Loucy (cell line): ENCODE measurements around the gene GTF2E1.

ENCODE experiments used
- H2AFZ ChIP-seq: fragments of 200-600 bp; sonication (generic); 2 replicates; pipeline ENCODE4 v1.6.0; 2016; ENCODE audit warnings: antibody characterized with exemption, mild to moderate bottlenecking, low read length, moderate library complexity
- H3F3A ChIP-seq: fragments of 200-600 bp; 2 replicates; pipeline ENCODE4 v1.6.0; 2016; ENCODE audit warnings: antibody characterized with exemption, low read depth, mild to moderate bottlenecking
- H3K27me3 ChIP-seq: fragments of 200-600 bp; sonication (generic); 2 replicates; pipeline ENCODE4 v1.6.1; 2014; ENCODE audit warnings: low read length, mild to moderate bottlenecking; ENCODE audit not compliant: insufficient read depth, poor library complexity, severe bottlenecking
- H3K36me3 ChIP-seq: fragments of 200-600 bp; sonication (generic); 2 replicates; pipeline ENCODE4 v1.6.1; 2016; ENCODE audit warnings: low read length; ENCODE audit not compliant: insufficient read depth
- H3K4me1 ChIP-seq: fragments of 200-600 bp; sonication (generic); 2 replicates; pipeline ENCODE4 v1.5.1; 2014; ENCODE audit warnings: low read length, mild to moderate bottlenecking; ENCODE audit not compliant: insufficient read depth, poor library complexity, severe bottlenecking
- H3K4me2 ChIP-seq: fragments of 200-600 bp; sonication (generic); 2 replicates; pipeline ENCODE4 v1.6.0; 2014; ENCODE audit warnings: antibody characterized with exemption, low read length, low read depth, mild to moderate bottlenecking; ENCODE audit not compliant: poor library complexity, severe bottlenecking
- H3K4me3 ChIP-seq: fragments of 200-600 bp; sonication (generic); 2 replicates; pipeline ENCODE4 v1.5.1; 2014; ENCODE audit warnings: low read length, mild to moderate bottlenecking, mixed read lengths; ENCODE audit not compliant: poor library complexity, severe bottlenecking
- H3K79me2 ChIP-seq: fragments of 200-600 bp; sonication (generic); 2 replicates; pipeline ENCODE4 v1.6.1; 2014; ENCODE audit warnings: low read length; ENCODE audit not compliant: insufficient read depth
- H3K9ac ChIP-seq: fragments of 200-600 bp; sonication (generic); 2 replicates; pipeline ENCODE4 v1.6.0; 2014; ENCODE audit warnings: mild to moderate bottlenecking, low read depth, low read length, moderate library complexity; ENCODE audit not compliant: poor library complexity, severe bottlenecking
- H3K9me2 ChIP-seq: fragments of 200-600 bp; sonication (generic); replicated peaks from 2 replicates; pipeline ENCODE4 v1.6.1; 2016; ENCODE audit warnings: low read depth, low read length, mixed read lengths
- H3K9me3 ChIP-seq: fragments of 200-600 bp; sonication (generic); 2 replicates; pipeline ENCODE4 v1.6.1; 2014; ENCODE audit warnings: mild to moderate bottlenecking, antibody characterized with exemption, low read length, low read depth; ENCODE audit not compliant: insufficient read depth
- H4K20me1 ChIP-seq: fragments of 200-600 bp; sonication (generic); 2 replicates; pipeline ENCODE4 v1.6.0; 2014; ENCODE audit warnings: antibody characterized with exemption, low read length, mild to moderate bottlenecking; ENCODE audit not compliant: insufficient read depth, poor library complexity, severe bottlenecking
- EZH2phosphoT487 ChIP-seq: fragments of 200-600 bp; IDR thresholded peaks from 2 replicates; pipeline ENCODE4 v1.6.1; 2018; ENCODE audit warnings: antibody characterized with exemption, mild to moderate bottlenecking, moderate library complexity, borderline replicate concordance
- TF ChIP-seq, protein P1 (sequence below): fragments of 200-600 bp; sonication (generic); conservative IDR thresholded peaks from 2 replicates; pipeline ENCODE4 v1.5.1; 2014; ENCODE audit warnings: mild to moderate bottlenecking, antibody characterized with exemption, low read length

The GTF2E1 gene

DNA sequence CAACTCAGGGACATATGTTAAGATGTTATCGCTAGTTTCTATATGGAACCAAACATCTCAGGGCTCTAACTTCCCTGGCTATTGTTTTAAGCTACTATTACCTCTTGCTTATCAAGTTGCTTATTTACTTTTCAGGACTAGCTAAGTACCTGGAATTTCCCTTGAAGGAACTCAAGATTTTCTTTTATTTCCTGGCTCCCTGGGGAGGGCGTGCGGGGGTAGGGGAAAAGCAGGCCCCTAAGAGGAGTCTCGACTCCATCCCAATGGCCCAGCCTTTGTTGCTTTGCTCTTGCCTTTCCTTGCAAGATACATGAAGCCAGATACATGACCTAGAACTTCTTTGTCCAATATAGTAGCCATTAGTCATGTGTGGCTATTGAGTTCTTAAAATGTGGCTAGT lies 88.5 kb downstream of the GTF2E1 start:
- Histone ChIP-seq H2AFZ (no peak overlapping the region), H3K4me2 (no peak overlapping the region), H3K79me2 (no peaks in the 10 kb centered on the region), H3K4me1 (no peaks in the 10 kb centered on the region), H3K9ac (no peak overlapping the region), H3K36me3 (no peaks in the 10 kb centered on the region), H4K20me1 (no peaks in the 10 kb centered on the region), H3K9me2 (no peaks in the 10 kb centered on the region), H3K27me3 (peaks cover 3% of the 10 kb centered on the region), H3K9me3 (no peaks in the 10 kb centered on the region), H3F3A (no peaks in the 10 kb centered on the region), H3K4me3 (no peak overlapping the region)
- TF ChIP-seq EZH2phosphoT487 = no peak
- TF ChIP-seq, protein P1, sequence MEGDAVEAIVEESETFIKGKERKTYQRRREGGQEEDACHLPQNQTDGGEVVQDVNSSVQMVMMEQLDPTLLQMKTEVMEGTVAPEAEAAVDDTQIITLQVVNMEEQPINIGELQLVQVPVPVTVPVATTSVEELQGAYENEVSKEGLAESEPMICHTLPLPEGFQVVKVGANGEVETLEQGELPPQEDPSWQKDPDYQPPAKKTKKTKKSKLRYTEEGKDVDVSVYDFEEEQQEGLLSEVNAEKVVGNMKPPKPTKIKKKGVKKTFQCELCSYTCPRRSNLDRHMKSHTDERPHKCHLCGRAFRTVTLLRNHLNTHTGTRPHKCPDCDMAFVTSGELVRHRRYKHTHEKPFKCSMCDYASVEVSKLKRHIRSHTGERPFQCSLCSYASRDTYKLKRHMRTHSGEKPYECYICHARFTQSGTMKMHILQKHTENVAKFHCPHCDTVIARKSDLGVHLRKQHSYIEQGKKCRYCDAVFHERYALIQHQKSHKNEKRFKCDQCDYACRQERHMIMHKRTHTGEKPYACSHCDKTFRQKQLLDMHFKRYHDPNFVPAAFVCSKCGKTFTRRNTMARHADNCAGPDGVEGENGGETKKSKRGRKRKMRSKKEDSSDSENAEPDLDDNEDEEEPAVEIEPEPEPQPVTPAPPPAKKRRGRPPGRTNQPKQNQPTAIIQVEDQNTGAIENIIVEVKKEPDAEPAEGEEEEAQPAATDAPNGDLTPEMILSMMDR = no peak
